Spleen (tissue), 7 donors: Measurements from ENCODE around the gene MAP4K4.

Source experiments
- POLR2AphosphoS5 ChIP-seq, 3 donors: sonication (generic); formaldehyde crosslinking; IDR thresholded peaks; one replicate each; pipeline ENCODE4 v1.5.1; 2017; ENCODE audit warnings: antibody characterized with exemption in 3 of 3
- TF ChIP-seq, protein P1 (sequence below), 11 experiments: fragments of 200-600 bp in 7 of 11; fragments of 450-650 bp in 4 of 11; sonication (generic) in 4 of 11; IDR thresholded peaks in 8 of 11; conservative IDR thresholded peaks in 3 of 11; 1 replicate in 7 of 11; 2 replicates in 4 of 11; pipeline versions ENCODE4 v1.4.0 to v1.8.0; 2016 to 2021; ENCODE audit warnings: antibody characterized with exemption in 11 of 11, inconsistent platforms in 4 of 11, mild to moderate bottlenecking in 1 of 11
- donor health status: DM: no; HTN: no; CAD: no; lungs with moderate emphysema.
- donor health status: DM: no; HTN: no; CAD: no.
- donor health status: DM: no; HTN: no; CAD: no.

DNA sequence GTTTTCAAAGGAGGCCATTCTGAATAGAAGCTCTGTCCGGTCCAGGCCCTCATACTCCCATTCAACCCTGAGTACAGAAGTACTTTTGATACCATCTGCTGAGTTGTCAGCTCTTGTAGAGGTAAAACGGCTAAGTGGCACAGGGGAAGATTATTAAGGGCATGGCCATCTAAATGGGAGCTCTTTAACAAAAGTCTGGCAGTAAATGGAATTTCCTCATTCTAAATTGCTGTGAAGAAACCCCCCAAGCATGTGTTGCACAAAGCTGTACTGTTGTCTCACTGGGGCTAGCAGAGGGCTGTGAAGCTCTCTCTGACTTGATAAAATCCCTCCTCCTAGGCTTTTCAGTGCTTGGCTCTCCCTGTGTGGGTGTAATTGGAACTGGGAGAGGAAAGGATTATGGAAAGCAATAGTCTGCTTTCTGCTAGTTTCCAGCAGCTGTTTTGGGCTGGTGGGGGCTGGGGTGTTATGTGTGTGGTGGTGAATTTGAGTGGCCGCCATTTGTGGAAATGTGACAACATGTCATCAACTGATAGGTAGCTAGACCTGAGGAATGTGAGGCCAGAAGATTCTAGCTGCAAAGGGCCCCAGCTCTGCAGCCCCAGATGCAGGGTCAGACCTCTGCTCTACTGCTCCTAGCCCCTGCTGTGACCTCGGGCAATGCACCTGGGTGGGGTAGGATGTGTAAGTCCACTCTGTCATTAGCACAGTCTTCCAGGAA is 65.1 kb downstream of the MAP4K4 start:
- TF ChIP-seq POLR2AphosphoS5 (IDR thresholded peaks at IDR 0.05), result no peak
- TF ChIP-seq, protein P1, sequence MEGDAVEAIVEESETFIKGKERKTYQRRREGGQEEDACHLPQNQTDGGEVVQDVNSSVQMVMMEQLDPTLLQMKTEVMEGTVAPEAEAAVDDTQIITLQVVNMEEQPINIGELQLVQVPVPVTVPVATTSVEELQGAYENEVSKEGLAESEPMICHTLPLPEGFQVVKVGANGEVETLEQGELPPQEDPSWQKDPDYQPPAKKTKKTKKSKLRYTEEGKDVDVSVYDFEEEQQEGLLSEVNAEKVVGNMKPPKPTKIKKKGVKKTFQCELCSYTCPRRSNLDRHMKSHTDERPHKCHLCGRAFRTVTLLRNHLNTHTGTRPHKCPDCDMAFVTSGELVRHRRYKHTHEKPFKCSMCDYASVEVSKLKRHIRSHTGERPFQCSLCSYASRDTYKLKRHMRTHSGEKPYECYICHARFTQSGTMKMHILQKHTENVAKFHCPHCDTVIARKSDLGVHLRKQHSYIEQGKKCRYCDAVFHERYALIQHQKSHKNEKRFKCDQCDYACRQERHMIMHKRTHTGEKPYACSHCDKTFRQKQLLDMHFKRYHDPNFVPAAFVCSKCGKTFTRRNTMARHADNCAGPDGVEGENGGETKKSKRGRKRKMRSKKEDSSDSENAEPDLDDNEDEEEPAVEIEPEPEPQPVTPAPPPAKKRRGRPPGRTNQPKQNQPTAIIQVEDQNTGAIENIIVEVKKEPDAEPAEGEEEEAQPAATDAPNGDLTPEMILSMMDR (IDR thresholded peaks at IDR 0.05 in 8 of 11, conservative IDR thresholded peaks at IDR 0.05 in 3 of 11), result no peak
